Measurements from ENCODE around the gene CRP.

Gene CRP

DNA sequence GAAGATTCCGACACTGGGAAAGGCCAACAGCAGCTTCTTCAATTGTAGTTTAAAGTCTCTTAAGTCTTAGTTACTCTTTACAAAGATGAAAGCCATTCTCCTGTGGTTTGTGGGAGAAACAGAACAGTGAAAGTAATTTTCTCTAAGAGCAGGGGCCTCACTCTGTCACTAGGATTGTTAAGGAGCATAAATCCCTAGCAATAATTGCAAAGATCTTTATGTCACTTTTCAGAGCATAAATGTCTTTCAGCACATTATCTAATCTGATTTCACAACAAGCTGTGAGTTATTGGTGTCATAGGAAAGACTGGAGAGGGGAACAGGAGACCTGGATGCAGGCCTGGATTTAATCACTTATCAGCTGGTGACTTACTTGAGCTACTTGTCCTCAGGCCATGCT is 34.0 kb upstream of the CRP start:
- no peak for TF ChIP-seq CREB1 (IDR thresholded peaks at IDR 0.05; ENCODE audit: low read depth)

- TF ChIP-seq, protein P1, sequence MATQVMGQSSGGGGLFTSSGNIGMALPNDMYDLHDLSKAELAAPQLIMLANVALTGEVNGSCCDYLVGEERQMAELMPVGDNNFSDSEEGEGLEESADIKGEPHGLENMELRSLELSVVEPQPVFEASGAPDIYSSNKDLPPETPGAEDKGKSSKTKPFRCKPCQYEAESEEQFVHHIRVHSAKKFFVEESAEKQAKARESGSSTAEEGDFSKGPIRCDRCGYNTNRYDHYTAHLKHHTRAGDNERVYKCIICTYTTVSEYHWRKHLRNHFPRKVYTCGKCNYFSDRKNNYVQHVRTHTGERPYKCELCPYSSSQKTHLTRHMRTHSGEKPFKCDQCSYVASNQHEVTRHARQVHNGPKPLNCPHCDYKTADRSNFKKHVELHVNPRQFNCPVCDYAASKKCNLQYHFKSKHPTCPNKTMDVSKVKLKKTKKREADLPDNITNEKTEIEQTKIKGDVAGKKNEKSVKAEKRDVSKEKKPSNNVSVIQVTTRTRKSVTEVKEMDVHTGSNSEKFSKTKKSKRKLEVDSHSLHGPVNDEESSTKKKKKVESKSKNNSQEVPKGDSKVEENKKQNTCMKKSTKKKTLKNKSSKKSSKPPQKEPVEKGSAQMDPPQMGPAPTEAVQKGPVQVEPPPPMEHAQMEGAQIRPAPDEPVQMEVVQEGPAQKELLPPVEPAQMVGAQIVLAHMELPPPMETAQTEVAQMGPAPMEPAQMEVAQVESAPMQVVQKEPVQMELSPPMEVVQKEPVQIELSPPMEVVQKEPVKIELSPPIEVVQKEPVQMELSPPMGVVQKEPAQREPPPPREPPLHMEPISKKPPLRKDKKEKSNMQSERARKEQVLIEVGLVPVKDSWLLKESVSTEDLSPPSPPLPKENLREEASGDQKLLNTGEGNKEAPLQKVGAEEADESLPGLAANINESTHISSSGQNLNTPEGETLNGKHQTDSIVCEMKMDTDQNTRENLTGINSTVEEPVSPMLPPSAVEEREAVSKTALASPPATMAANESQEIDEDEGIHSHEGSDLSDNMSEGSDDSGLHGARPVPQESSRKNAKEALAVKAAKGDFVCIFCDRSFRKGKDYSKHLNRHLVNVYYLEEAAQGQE (IDR thresholded peaks at IDR 0.05; ENCODE audit: low read depth): no peak
- TF ChIP-seq RAD21 (IDR thresholded peaks at IDR 0.05; ENCODE audit: low read depth) (no peak), TEAD4 (IDR thresholded peaks at IDR 0.05) (no peak), ZBTB7A (IDR thresholded peaks at IDR 0.05; ENCODE audit: low read depth) (no peak), TCF12 (IDR thresholded peaks at IDR 0.05; ENCODE audit: low read depth) (no peak), FOXM1 (IDR thresholded peaks at IDR 0.05; ENCODE audit: borderline replicate concordance, low read depth) (no peak), CEBPB (IDR thresholded peaks at IDR 0.05) (no peak), EGR1 (IDR thresholded peaks at IDR 0.05) (no peak), NFIC (IDR thresholded peaks at IDR 0.05) (no peak), MAX (IDR thresholded peaks at IDR 0.05) (no peak)
Measured at GRCh38 chr1:159746666-159747065, 32.3 kb upstream of the CRP start.

DNA sequence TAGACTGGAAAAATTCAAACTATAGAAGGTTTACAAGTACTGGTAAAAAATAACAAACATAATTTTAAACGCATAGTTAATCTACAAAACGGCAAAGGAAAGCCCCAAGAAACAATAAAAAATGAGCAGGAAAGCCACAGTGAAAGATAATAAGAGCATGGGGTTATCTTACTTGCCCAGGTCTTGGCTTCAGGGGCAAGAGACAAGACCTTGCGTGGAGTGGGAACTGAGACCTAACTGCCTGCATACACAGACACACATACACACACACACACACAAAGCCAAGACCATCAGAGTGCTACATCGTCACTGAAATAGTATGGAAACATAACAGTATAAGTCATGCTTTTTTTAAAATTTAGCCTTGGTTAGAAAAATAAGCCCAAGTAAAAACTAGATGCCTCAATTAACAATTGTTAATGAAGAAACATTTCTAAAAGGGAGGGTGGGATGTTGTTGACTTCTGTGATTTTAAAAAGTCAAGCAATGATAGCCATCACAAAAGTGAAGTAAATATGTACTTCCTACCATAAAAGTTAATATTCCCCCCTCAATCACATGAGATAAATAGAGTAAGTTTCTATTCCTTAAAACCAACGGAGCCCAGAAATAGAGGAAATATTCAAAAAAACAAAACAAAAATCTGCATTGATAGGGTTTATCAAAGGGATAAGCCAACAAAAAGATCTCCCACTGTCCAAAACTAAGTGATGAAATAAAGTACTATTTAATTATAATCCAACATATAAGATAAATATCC is 29.4 kb upstream of the CRP start:
- no peak for TF ChIP-seq NFIC (IDR thresholded peaks at IDR 0.05)
- TF ChIP-seq TCF12 (IDR thresholded peaks at IDR 0.05; ENCODE audit: low read depth): no peak
- TF ChIP-seq YY1 (IDR thresholded peaks at IDR 0.05; ENCODE audit: low read depth): no peak
- no peak for TF ChIP-seq TEAD4 (IDR thresholded peaks at IDR 0.05)
- TF ChIP-seq RAD21 (IDR thresholded peaks at IDR 0.05; ENCODE audit: low read depth): no peak
- TF ChIP-seq CEBPB (IDR thresholded peaks at IDR 0.05): no peak
- TF ChIP-seq EGR1 (IDR thresholded peaks at IDR 0.05): no peak
- no peak for TF ChIP-seq ZBTB7A (IDR thresholded peaks at IDR 0.05; ENCODE audit: low read depth)
- TF ChIP-seq, protein P2, sequence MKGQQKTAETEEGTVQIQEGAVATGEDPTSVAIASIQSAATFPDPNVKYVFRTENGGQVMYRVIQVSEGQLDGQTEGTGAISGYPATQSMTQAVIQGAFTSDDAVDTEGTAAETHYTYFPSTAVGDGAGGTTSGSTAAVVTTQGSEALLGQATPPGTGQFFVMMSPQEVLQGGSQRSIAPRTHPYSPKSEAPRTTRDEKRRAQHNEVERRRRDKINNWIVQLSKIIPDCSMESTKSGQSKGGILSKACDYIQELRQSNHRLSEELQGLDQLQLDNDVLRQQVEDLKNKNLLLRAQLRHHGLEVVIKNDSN (IDR thresholded peaks at IDR 0.05): no peak
- no peak for TF ChIP-seq TAF1 (IDR thresholded peaks at IDR 0.05; ENCODE audit: low read depth)
- no peak for TF ChIP-seq EP300 (IDR thresholded peaks at IDR 0.05; ENCODE audit: borderline replicate concordance)
- no peak for TF ChIP-seq MAX (IDR thresholded peaks at IDR 0.05)
- no peak for TF ChIP-seq FOXM1 (IDR thresholded peaks at IDR 0.05; ENCODE audit: borderline replicate concordance, low read depth)
- TF ChIP-seq CREB1 (IDR thresholded peaks at IDR 0.05; ENCODE audit: low read depth): no peak
- TF ChIP-seq, protein P1 (IDR thresholded peaks at IDR 0.05; ENCODE audit: low read depth): no peak

GRCh38 chr1:159737238-159737916 is 23.0 kb upstream of the CRP start:
- no peak for TF ChIP-seq NFIC (IDR thresholded peaks at IDR 0.05)
- TF ChIP-seq EP300 (IDR thresholded peaks at IDR 0.05; ENCODE audit: borderline replicate concordance): no peak
- no peak for TF ChIP-seq CREB1 (IDR thresholded peaks at IDR 0.05; ENCODE audit: low read depth)
- no peak for TF ChIP-seq CEBPB (IDR thresholded peaks at IDR 0.05)
- TF ChIP-seq, protein P2 (IDR thresholded peaks at IDR 0.05): no peak

DNA sequence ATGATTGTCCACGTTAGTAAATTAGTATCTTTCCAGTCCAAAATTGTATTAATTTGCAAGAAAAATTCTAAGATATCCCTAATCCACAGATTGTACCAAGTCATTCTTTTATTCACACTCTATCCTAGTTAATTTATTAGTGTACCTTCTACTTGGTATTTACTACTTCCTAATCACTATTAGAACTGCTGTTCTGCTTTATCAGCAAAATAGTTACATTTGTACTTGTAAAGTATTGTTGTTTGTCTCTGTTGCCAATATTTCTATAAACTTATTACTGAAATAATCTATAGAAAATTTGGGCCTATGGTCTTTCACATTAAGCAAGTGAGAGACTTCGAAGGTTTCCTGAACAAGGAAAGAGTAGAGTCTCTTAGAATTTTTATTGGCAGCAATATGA is 5.6 kb upstream of the CRP start:
- no peak for TF ChIP-seq CEBPB (IDR thresholded peaks at IDR 0.05)
- TF ChIP-seq TEAD4 (IDR thresholded peaks at IDR 0.05): no peak

DNA sequence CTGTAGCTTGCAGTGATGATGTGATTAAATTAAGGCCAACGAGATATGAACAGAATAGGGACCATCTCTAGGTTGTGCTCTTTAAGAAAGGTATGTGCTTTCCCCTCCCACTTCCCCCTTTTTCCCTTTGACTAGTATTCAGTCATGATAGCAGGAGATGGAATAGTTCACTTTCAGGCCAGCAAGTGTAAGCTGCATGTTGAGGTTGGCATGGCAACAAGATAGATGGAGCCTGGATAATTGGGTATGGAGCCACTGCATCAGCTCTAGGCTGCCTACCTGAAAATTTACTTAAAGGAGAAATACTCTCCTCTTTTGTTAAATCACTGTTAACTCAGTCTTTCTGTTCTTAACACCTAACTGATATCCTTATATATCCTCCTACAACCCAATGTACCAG is 1.5 kb upstream of the CRP start:
- TF ChIP-seq EGR1 (IDR thresholded peaks at IDR 0.05) (no peak), CREB1 (IDR thresholded peaks at IDR 0.05; ENCODE audit: low read depth) (no peak), TAF1 (IDR thresholded peaks at IDR 0.05; ENCODE audit: low read depth) (no peak), CEBPB (IDR thresholded peaks at IDR 0.05) (no peak), YY1 (IDR thresholded peaks at IDR 0.05; ENCODE audit: low read depth) (no peak)
